HG02840 (cell line): ENCODE results near the gene CST7.
"Not testable (repeated sequence)": the region's sequence is repeated elsewhere in the genome, so short reads cannot be mapped to it uniquely, and the experiment has no call there.

Source experiments
- ATAC-seq: cut with Tn5 transposase; IDR thresholded peaks from one replicate; pipeline ENCODE4 v1.9.1; 2021; ENCODE audit warnings: mild to moderate bottlenecking, moderate library complexity, moderate number of reproducible peaks; ENCODE audit not compliant: unreplicated experiment, low FRiP score

Gene CST7

DNA sequence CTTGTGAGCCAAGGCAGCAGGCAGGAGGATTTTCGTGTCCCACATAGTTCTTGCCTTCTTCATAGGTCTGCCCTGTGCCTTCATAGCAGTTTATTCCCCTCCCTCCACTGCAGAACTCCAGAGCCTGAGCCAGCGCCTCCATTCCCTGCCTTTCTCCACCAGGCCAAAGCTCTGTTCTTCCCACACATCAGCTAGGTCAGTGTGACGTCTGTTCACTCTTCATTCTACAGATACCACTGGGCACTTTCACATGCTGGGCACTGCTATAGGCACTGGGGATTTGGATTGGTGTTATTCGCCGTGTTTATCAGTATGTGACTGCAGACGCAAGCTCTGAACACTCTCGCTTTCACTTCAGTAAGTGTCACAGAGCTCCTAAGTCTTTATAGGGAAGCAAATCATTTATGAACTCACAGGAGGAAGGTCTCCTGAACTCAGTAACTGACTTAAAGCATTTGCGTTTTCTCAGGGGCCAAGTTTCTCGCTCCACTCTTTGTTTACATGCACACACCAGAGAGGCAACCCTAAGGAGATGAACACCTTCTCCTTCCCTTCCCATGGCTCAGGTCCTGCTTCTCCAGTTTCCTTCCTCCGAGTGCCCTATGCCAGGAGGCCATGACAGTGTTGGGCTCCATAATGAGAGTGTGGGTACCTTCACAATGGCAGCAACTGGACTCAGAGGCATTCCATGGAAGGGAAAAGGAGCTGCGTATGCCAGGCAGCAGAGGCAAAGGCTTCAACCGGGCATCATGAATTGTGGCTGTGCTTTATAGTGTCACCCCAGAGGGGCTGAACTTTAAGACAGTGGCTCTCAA is 49.8 kb downstream of the CST7 start:
- no peak for ATAC-seq

DNA sequence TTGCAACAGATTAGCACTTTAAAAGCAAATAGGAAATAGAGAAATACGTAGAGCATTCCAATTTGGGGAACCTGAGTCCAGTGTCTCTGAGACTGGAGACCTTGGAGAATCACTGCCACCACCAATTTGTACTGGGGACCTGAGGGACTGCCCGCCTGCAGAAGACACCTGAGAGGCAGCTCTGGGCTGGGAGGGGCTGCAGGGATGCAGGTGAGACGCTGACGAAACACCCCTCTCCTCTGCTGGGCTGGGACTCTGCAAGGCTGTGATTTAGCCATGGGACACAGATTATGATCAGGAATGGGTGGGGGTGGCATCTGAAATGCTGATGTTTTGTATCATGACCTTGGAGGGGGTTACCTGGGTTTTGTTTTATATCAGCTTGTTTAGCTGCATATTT is 50.5 kb downstream of the CST7 start:
- ATAC-seq: no peak

GRCh38 chr20:25000268-25000801 is 51.3 kb downstream of the CST7 start:
- ATAC-seq: no peak

DNA sequence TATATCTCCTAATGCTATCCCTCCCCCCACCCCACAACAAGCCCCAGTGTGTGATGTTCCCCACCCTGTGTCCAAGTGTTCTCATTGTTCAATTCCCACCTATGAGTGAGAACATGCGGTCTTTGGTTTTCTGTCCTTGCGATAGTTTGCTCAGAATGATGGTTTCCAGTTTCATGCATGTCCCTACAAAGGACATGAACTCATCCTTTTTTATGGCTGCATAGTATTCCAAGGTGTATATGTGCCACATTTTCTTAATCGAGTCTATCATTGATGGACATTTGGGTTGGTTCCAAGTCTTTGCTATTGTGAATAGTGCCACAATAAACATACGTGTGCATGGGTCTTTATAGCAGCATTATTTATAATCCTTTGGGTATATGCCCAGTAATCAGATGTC is 52.3 kb downstream of the CST7 start:
- ATAC-seq: not testable (repeated sequence)

- no peak for ATAC-seq
Measured at GRCh38 chr20:25003002-25003401, 53.9 kb downstream of the CST7 start.

DNA sequence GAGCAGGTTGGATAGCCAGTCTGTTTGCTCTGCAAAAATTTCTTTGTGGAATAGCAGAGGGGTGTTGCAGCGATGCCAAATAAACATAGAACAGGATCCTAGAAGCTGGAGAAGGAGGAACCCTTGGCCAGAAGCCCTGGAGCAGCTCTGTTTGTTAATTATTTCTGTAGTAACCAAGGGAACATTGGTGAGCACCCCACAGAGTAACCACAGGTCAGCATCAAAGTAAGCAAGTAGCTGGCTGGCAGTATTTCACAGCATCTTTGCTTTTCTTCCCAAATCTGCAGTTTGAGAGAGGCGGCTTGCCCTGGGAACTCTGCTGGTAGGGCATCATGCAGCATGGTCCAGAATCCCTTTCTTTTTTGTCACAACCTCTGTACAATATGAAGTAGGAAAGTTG is 56.2 kb downstream of the CST7 start:
- no peak for ATAC-seq

DNA sequence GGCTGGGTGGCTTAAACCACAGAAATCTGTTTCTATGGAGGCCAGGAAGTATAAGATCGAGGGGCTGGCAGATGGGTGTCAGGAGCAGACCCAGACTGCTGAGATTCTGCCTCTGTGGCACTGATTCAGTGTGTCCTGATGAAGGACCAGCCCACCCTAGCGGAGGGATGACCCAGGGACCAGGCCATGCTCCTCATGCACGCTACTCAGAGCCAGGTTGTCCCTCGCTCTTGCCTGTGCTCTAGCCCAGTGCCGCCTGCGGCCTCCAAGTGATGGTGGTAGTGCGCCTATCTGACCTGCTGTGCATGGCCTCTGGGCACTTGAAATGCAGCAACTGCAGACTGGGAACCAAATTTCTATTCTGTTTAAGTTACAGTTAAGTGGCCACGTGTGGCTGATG is 56.6 kb downstream of the CST7 start:
- no peak for ATAC-seq

GRCh38 chr20:25006431-25007167 is 57.5 kb downstream of the CST7 start:
- ATAC-seq: no peak

- no peak for ATAC-seq
Measured at GRCh38 chr20:25007491-25008305, 58.6 kb downstream of the CST7 start.

- ATAC-seq: no peak
Measured at GRCh38 chr20:25008388-25009217, 59.5 kb downstream of the CST7 start.
